ENCODE results near the gene CPNE7.

- no peak for TF ChIP-seq RFX5 (IDR thresholded peaks at IDR 0.05; ENCODE audit: low read depth, low read length)
- no peak for TF ChIP-seq CTCF (conservative IDR thresholded peaks at IDR 0.05; ENCODE audit: low read depth, low read length)
- TF ChIP-seq MXI1 (IDR thresholded peaks at IDR 0.05; ENCODE audit: borderline replicate concordance, low read depth, low read length), result no peak
- TF ChIP-seq POLR2A (IDR thresholded peaks at IDR 0.05; ENCODE audit: low read depth, low read length), result no peak
- TF ChIP-seq MAFK (IDR thresholded peaks at IDR 0.05; ENCODE audit: low read depth, low read length), result no peak
- no peak for TF ChIP-seq FOS (IDR thresholded peaks at IDR 0.05; ENCODE audit: low read depth, low read length)
- no peak for TF ChIP-seq RAD21 (IDR thresholded peaks at IDR 0.05; ENCODE audit: low read length)
- TF ChIP-seq BHLHE40 (IDR thresholded peaks at IDR 0.05; ENCODE audit: low read depth, low read length), result no peak
- no peak for TF ChIP-seq SMC3 (IDR thresholded peaks at IDR 0.05; ENCODE audit: low read depth, low read length)
- TF ChIP-seq NFE2L2 (IDR thresholded peaks at IDR 0.05; ENCODE audit: low read depth, low read length), result no peak
- TF ChIP-seq CEBPB (IDR thresholded peaks at IDR 0.05; ENCODE audit: low read depth, low read length), result no peak
- no peak for TF ChIP-seq RCOR1 (IDR thresholded peaks at IDR 0.05; ENCODE audit: insufficient replicate concordance, low read length)
- no peak for TF ChIP-seq USF2 (IDR thresholded peaks at IDR 0.05; ENCODE audit: low read depth, low read length)
- TF ChIP-seq ELK1 (IDR thresholded peaks at IDR 0.05; ENCODE audit: borderline replicate concordance, low read depth, low read length), result no peak
Measured at GRCh38 chr16:89598199-89598598, 22.6 kb downstream of the CPNE7 start.
